Stimulated activated naive CD8-positive, alpha-beta T cell treated with anti-CD3 and anti-CD28 coated beads, Interleukin-15, amount 100 ng/mL, for 72 hours (primary cell): Measurements from ENCODE around the gene CDKL1.
"Not testable (repeated sequence)": the region's sequence is repeated elsewhere in the genome, so short reads cannot be mapped to it uniquely, and the experiment has no call there.

ENCODE experiments used
- ATAC-seq: fragments of 150-1000 bp; cut with Tn5 transposase; 2 replicates; pipeline ENCODE4 v1.10.0; 2021; ENCODE audit warnings: mild to moderate bottlenecking, moderate library complexity
- DNase-seq, 2 donors: peaks; one replicate each; pipeline ENCODE4 v3.0.0; 2021 to 2022
- H3K27ac Mint-ChIP-seq, 2 donors: one replicate each; pipeline ENCODE4 v1.8.0; 2022; ENCODE audit warnings: mild to moderate bottlenecking in 2 of 2, mixed read lengths in 2 of 2, moderate library complexity in 2 of 2
- H3K27me3 Mint-ChIP-seq: one replicate; pipeline ENCODE4 v1.8.0; 2022; ENCODE audit warnings: mixed read lengths
- H3K4me1 Mint-ChIP-seq: one replicate; pipeline ENCODE4 v1.8.0; 2022; ENCODE audit warnings: mild to moderate bottlenecking, mixed read lengths
- H3K4me3 Mint-ChIP-seq, 2 donors: one replicate each; pipeline ENCODE4 v1.8.0; 2022; ENCODE audit warnings: mild to moderate bottlenecking in 2 of 2, mixed read lengths in 2 of 2, moderate library complexity in 1 of 2
- H3K9me3 Mint-ChIP-seq, 2 donors: one replicate each; pipeline ENCODE4 v1.8.0; 2022; ENCODE audit warnings: mixed read lengths in 2 of 2

The CDKL1 gene

GRCh38 chr14:50335989-50336824 lies 60.5 kb downstream of the CDKL1 start:
- ATAC-seq (peak; percentile 70), DNase-seq (no peak)
- Mint-ChIP-seq H3K9me3 (no peaks in the 10 kb centered on the region), H3K4me3 (peak overlapping the region; percentile 37 to 45), H3K4me1 (peaks cover 20% of the 10 kb centered on the region), H3K27ac (peak overlapping the region; percentile 42 to 70), H3K27me3 (no peaks in the 10 kb centered on the region)

GRCh38 chr14:50335389-50335788 lies 61.3 kb downstream of the CDKL1 start:
- peak overlapping the region in 1 of 2 donors; percentile 24 for H3K4me3 Mint-ChIP-seq
- ATAC-seq (peak; percentile 23), DNase-seq (no peak)
- no peaks in the 10 kb centered on the region for H3K27me3 Mint-ChIP-seq
- H3K4me1 Mint-ChIP-seq, result peaks cover 20% of the 10 kb centered on the region
- H3K27ac Mint-ChIP-seq, result no peak overlapping the region
- H3K9me3 Mint-ChIP-seq, result no peaks in the 10 kb centered on the region

- no peak for ATAC-seq
- no peak overlapping the region for H3K27ac Mint-ChIP-seq
- DNase-seq, result no peak
- H3K4me1 Mint-ChIP-seq, result peaks cover 20% of the 10 kb centered on the region
- no peaks in the 10 kb centered on the region for H3K9me3 Mint-ChIP-seq
- no peaks in the 10 kb centered on the region for H3K27me3 Mint-ChIP-seq
- H3K4me3 Mint-ChIP-seq, result no peak overlapping the region
Observed at GRCh38 chr14:50334211-50334610, 62.5 kb downstream of the CDKL1 start.

GRCh38 chr14:50333014-50333509 lies 63.6 kb downstream of the CDKL1 start:
- no peaks in the 10 kb centered on the region for H3K27me3 Mint-ChIP-seq
- no peak overlapping the region for H3K4me3 Mint-ChIP-seq
- H3K9me3 Mint-ChIP-seq, result no peaks in the 10 kb centered on the region
- ATAC-seq (no peak), DNase-seq (no peak)
- peaks cover 20% of the 10 kb centered on the region for H3K4me1 Mint-ChIP-seq
- no peak overlapping the region for H3K27ac Mint-ChIP-seq

GRCh38 chr14:50331596-50331995 lies 65.1 kb downstream of the CDKL1 start:
- no peaks in the 10 kb centered on the region for H3K27me3 Mint-ChIP-seq
- no peak overlapping the region for H3K27ac Mint-ChIP-seq
- peaks cover 13% of the 10 kb centered on the region for H3K4me1 Mint-ChIP-seq

GRCh38 chr14:50321009-50321660 lies 75.5 kb downstream of the CDKL1 start:
- Mint-ChIP-seq H3K4me3 (no peak overlapping the region), H3K27ac (no peak overlapping the region), H3K9me3 (no peaks in the 10 kb centered on the region), H3K4me1 (peaks cover 18% of the 10 kb centered on the region), H3K27me3 (no peaks in the 10 kb centered on the region)
- DNase-seq, result peak; percentile 68 to 82
- ATAC-seq, result peak; percentile 98

More at GRCh38 chr14:50331596-50331995, 65.1 kb downstream of the CDKL1 start:
- no peak overlapping the region for H3K4me3 Mint-ChIP-seq
- H3K9me3 Mint-ChIP-seq, result no peaks in the 10 kb centered on the region
- ATAC-seq (no peak), DNase-seq (no peak)

- ATAC-seq (no peak), DNase-seq (no peak)
- H3K27me3 Mint-ChIP-seq, result no peaks in the 10 kb centered on the region
- H3K4me3 Mint-ChIP-seq, result no peak overlapping the region
- no peak overlapping the region for H3K27ac Mint-ChIP-seq
- H3K4me1 Mint-ChIP-seq, result peaks cover 22% of the 10 kb centered on the region
- no peaks in the 10 kb centered on the region for H3K9me3 Mint-ChIP-seq
Observed at GRCh38 chr14:50320283-50320682, 76.4 kb downstream of the CDKL1 start.

- H3K27me3 Mint-ChIP-seq, result no peaks in the 10 kb centered on the region
- H3K9me3 Mint-ChIP-seq, result no peaks in the 10 kb centered on the region
Observed at GRCh38 chr14:50319721-50320120, 77.0 kb downstream of the CDKL1 start.

GRCh38 chr14:50319293-50319692 lies 77.4 kb downstream of the CDKL1 start:
- Mint-ChIP-seq H3K4me3 (no peak overlapping the region), H3K27me3 (no peaks in the 10 kb centered on the region), H3K27ac (no peak overlapping the region), H3K9me3 (peaks cover 0 to under 1% of the 10 kb centered on the region in 2 donors), H3K4me1 (peaks cover 22% of the 10 kb centered on the region)
- ATAC-seq (no peak), DNase-seq (no peak)

More at GRCh38 chr14:50319721-50320120, 77.0 kb downstream of the CDKL1 start:
- no peak for ATAC-seq
- Mint-ChIP-seq H3K27ac (no peak overlapping the region), H3K4me3 (no peak overlapping the region), H3K4me1 (peaks cover 22% of the 10 kb centered on the region)
- DNase-seq, result no peak

- ATAC-seq, result no peak
- no peak for DNase-seq
- peaks cover 0 to 8% of the 10 kb centered on the region in 2 donors for H3K9me3 Mint-ChIP-seq
- peaks cover 29% of the 10 kb centered on the region for H3K4me1 Mint-ChIP-seq
- H3K4me3 Mint-ChIP-seq, result no peak overlapping the region
- H3K27ac Mint-ChIP-seq, result no peak overlapping the region
- H3K27me3 Mint-ChIP-seq, result no peaks in the 10 kb centered on the region
Observed at GRCh38 chr14:50318031-50318626, 78.6 kb downstream of the CDKL1 start.

- not testable (repeated sequence) for ATAC-seq, H3K9me3 Mint-ChIP-seq, H3K27ac Mint-ChIP-seq, H3K27me3 Mint-ChIP-seq, DNase-seq
- peaks cover 48% of the 10 kb centered on the region for H3K4me1 Mint-ChIP-seq
- peak overlapping the region in 1 of 2 donors; percentile 22 for H3K4me3 Mint-ChIP-seq
Observed at GRCh38 chr14:50314098-50314497, 82.6 kb downstream of the CDKL1 start.

- no peak for DNase-seq
Observed at GRCh38 chr14:50312734-50313054, 84.0 kb downstream of the CDKL1 start.

GRCh38 chr14:50311972-50312733 lies 84.5 kb downstream of the CDKL1 start, which contains the start of the genes DMAC2L and L2HGDH:
DMAC2L (plus strand) TSS chr14:50312324; CDS start chr14:50321488, 9,164 bp downstream.
L2HGDH (minus strand) TSS chr14:50312229; CDS start chr14:50312150, 79 bp downstream.
- H3K9me3 Mint-ChIP-seq, result peaks cover 0 to 8% of the 10 kb centered on the region in 2 donors
- H3K27ac Mint-ChIP-seq, result peak within 1 kb of the TSS; percentile 98 to 99
- DNase-seq, result peak; percentile 92 to 93
- H3K4me1 Mint-ChIP-seq, result peaks cover 50% of the 10 kb centered on the region
- H3K27me3 Mint-ChIP-seq, result no peaks in the 10 kb centered on the region
- peak within 1 kb of the TSS; percentile 91 to 98 for H3K4me3 Mint-ChIP-seq
- ATAC-seq, result peak; percentile 95

More at GRCh38 chr14:50312734-50313054, 84.0 kb downstream of the CDKL1 start:
- Mint-ChIP-seq H3K4me1 (peaks cover 53% of the 10 kb centered on the region), H3K27ac (peak overlapping the region; percentile 98 to 99), H3K27me3 (no peaks in the 10 kb centered on the region), H3K9me3 (peaks cover 0 to 8% of the 10 kb centered on the region in 2 donors), H3K4me3 (peak overlapping the region; percentile 91 to 98)
- peak; percentile 53 for ATAC-seq

GRCh38 chr14:50311337-50311971 lies 85.2 kb downstream of the CDKL1 start:
- no peaks in the 10 kb centered on the region for H3K27me3 Mint-ChIP-seq
- peaks cover 0 to 8% of the 10 kb centered on the region in 2 donors for H3K9me3 Mint-ChIP-seq
- DNase-seq (no peak), ATAC-seq (no peak)
- peaks cover 43% of the 10 kb centered on the region for H3K4me1 Mint-ChIP-seq
- H3K4me3 Mint-ChIP-seq, result peak overlapping the region; percentile 91 to 98
- peak overlapping the region; percentile 68 to 84 for H3K27ac Mint-ChIP-seq
